HepG2 (cell line): ENCODE measurements around the gene RPTOR.

Source experiments
- CHD4 ChIP-seq: fragments of 200-600 bp; sonication (generic); IDR thresholded peaks from 2 replicates; pipeline ENCODE4 v1.7.0; 2017; ENCODE audit warnings: mild to moderate bottlenecking, low read length, borderline replicate concordance
- CTCF ChIP-seq: sonication (generic); formaldehyde crosslinking; IDR thresholded peaks from 2 replicates; pipeline ENCODE4 v1.5.0; 2020; ENCODE audit warnings: mild to moderate bottlenecking, missing genetic modification reagents, moderate library complexity
- EEA1 ChIP-seq: sonication (generic); formaldehyde crosslinking; IDR thresholded peaks from 2 replicates; pipeline ENCODE4 v1.5.1; 2020; ENCODE audit warnings: mild to moderate bottlenecking, missing genetic modification reagents, borderline replicate concordance
- EP300 ChIP-seq, 3 experiments: sonication (generic) in 1 of 3; formaldehyde crosslinking in 1 of 3; IDR thresholded peaks; 2 replicates each; pipeline versions ENCODE4 v1.5.1 to v1.6.1; 2011 to 2020; ENCODE audit warnings: low read depth in 2 of 3, low read length in 2 of 3, borderline replicate concordance in 1 of 3, improper control_type of control experiment in 1 of 3, mild to moderate bottlenecking in 1 of 3, missing genetic modification reagents in 1 of 3, moderate library complexity in 1 of 3
- GABPA ChIP-seq, 2 experiments: IDR thresholded peaks; 2 replicates each; pipeline ENCODE4 v1.6.1; 2011 to 2016; ENCODE audit warnings: low read depth in 2 of 2, low read length in 1 of 2, missing biosample characterization in 1 of 2, missing genetic modification characterization in 1 of 2
- HMG20A ChIP-seq: IDR thresholded peaks from 2 replicates; pipeline ENCODE4 v1.6.1; 2016; ENCODE audit warnings: borderline replicate concordance
- JUND ChIP-seq: sonication (generic); formaldehyde crosslinking; IDR thresholded peaks from 2 replicates; pipeline ENCODE4 v1.8.0; 2022; ENCODE audit warnings: mild to moderate bottlenecking, missing genetic modification reagents
- MAFF ChIP-seq: IDR thresholded peaks from 2 replicates; pipeline ENCODE4 v1.6.1; 2011; ENCODE audit warnings: low read depth, low read length, improper control_type of control experiment
- TCF12 ChIP-seq, 2 experiments: fragments of 450-650 bp in 1 of 2; sonication (generic) in 1 of 2; formaldehyde crosslinking in 1 of 2; IDR thresholded peaks; 2 replicates each; pipeline versions ENCODE4 v1.6.1 to v1.8.0; 2017 to 2022; ENCODE audit warnings: antibody characterized with exemption in 1 of 2, mild to moderate bottlenecking in 1 of 2, missing genetic modification reagents in 1 of 2, moderate library complexity in 1 of 2
- ZSCAN22 ChIP-seq: sonication (generic); formaldehyde crosslinking; IDR thresholded peaks from 2 replicates; pipeline ENCODE4 v1.4.0; 2020; ENCODE audit warnings: mild to moderate bottlenecking, missing genetic modification reagents

DNA sequence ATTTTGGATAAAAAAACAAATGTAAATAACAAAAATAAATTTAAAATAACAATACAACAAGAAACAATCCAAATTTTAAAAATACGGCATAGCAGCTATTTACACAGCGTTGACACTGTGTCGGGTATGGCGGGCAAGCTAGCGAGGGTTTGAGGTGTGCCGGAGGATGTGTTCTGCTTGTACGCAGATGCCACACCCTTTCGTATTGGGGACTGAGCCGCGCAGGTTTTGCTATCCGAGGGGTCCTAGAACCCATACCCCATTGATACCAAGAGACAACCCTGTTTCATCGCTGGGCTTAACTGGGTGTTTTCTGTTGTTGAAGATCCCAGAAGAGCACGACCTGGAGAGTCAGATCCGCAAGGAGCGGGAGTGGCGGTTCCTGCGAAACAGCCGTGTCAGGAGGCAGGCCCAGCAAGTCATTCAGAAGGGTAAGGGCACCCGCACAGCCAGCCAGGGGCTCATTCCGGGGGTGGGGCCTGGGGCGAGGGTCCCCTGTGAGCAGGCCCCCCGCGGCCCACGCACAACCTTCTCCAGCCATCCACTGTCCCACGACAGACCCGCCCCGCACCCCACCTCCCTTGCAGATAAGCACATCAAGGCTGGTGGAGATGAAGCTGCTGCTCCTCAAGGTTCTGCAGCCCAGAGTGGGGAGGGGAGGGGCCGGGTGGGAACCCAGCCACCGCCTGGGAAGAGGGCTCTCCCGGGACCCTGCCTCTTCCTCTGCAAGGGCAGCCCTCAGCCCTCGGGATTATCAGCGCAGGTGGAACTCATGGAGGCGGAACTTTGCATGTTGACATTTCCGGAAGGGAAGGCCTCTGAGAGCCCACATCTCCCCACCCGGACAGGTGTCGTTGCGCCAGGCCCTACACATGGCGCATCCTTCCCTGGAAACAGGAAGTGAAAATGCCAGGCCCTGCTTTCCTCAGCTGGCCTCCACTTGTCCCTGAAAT lies 395.8 kb downstream of the RPTOR start:
- TF ChIP-seq EP300 (IDR thresholded peaks at IDR 0.05; ENCODE audit: low read depth in 2 of 2, low read length in 2 of 2) (no peak), EP300 (CRISPR knock-in tag; IDR thresholded peaks at IDR 0.05; ENCODE audit: borderline replicate concordance) (no peak), TCF12 (IDR thresholded peaks at IDR 0.05) (no peak), TCF12 (CRISPR knock-in tag; IDR thresholded peaks at IDR 0.05) (no peak), EEA1 (CRISPR knock-in tag) (no peak), HMG20A (CRISPR knock-in tag) (no peak), JUND (CRISPR knock-in tag) (no peak), CHD4 (no peak), MAFF (no peak), CTCF (CRISPR knock-in tag) (no peak), GABPA (IDR thresholded peaks at IDR 0.05; ENCODE audit: low read depth, low read length) (no peak), GABPA (CRISPR knock-in tag; IDR thresholded peaks at IDR 0.05; ENCODE audit: low read depth) (no peak), ZSCAN22 (no peak)
